GM23338 (cell line): ENCODE measurements around the gene KDELR1. TPM values are rescaled to one million over a fixed set of nuclear protein-coding genes. Genes with fewer than 3 reads are reported as not detected.

Experiments
- ATAC-seq: fragments of 200-7000 bp; cut with Tn5 transposase; 3 replicates; pipeline ENCODE4 v1.9.1; 2020
- DNase-seq: peaks from one replicate; pipeline ENCODE4 v3.0.0-alpha.2; 2015; ENCODE audit warnings: low spot score
- H2AFZ ChIP-seq: fragments of 200-600 bp; sonication (generic); 2 replicates; pipeline ENCODE4 v1.8.0; 2016; ENCODE audit warnings: antibody characterized with exemption, mild to moderate bottlenecking, moderate library complexity
- H3F3A ChIP-seq: fragments of 200-600 bp; sonication (generic); replicated peaks from 2 replicates; pipeline ENCODE4 v1.8.0; 2017; ENCODE audit warnings: antibody characterized with exemption, mixed run types, low read depth
- H3K27ac ChIP-seq: fragments of 200-600 bp; sonication (generic); 2 replicates; pipeline ENCODE4 v1.6.1; 2016; ENCODE audit warnings: low read depth
- H3K27me3 ChIP-seq: fragments of 200-600 bp; sonication (generic); 2 replicates; pipeline ENCODE4 v1.8.0; 2016; ENCODE audit warnings: mild to moderate bottlenecking, mixed run types, moderate library complexity; ENCODE audit not compliant: insufficient read depth
- H3K36me3 ChIP-seq: fragments of 200-600 bp; sonication (generic); 2 replicates; pipeline ENCODE4 v1.8.0; 2016; ENCODE audit warnings: mild to moderate bottlenecking; ENCODE audit not compliant: insufficient read depth
- H3K4me1 ChIP-seq: fragments of 200-600 bp; sonication (generic); 2 replicates; pipeline ENCODE4 v1.8.0; 2016; ENCODE audit warnings: mild to moderate bottlenecking, moderate library complexity; ENCODE audit not compliant: insufficient read depth
- H3K4me2 ChIP-seq: fragments of 200-600 bp; sonication (generic); 2 replicates; pipeline ENCODE4 v1.7.1; 2017; ENCODE audit warnings: mixed run types
- H3K4me3 ChIP-seq: fragments of 200-600 bp; sonication (generic); 2 replicates; pipeline ENCODE4 v1.6.1; 2016; ENCODE audit warnings: mixed run types
- H3K79me2 ChIP-seq: fragments of 200-600 bp; sonication (generic); replicated peaks from 2 replicates; pipeline ENCODE4 v1.8.0; 2017; ENCODE audit warnings: mild to moderate bottlenecking; ENCODE audit not compliant: insufficient read depth
- H3K9me2 ChIP-seq: fragments of 200-600 bp; sonication (generic); 2 replicates; pipeline ENCODE4 v1.8.0; 2017; ENCODE audit not compliant: insufficient read depth
- H4K20me1 ChIP-seq: fragments of 200-600 bp; sonication (generic); replicated peaks from 2 replicates; pipeline ENCODE4 v1.8.0; 2017; ENCODE audit warnings: mild to moderate bottlenecking; ENCODE audit not compliant: insufficient read depth
- H3K27ac Mint-ChIP-seq: 2 replicates; pipeline ENCODE4 v1.8.0; 2020; ENCODE audit warnings: inconsistent platforms, mild to moderate bottlenecking, moderate library complexity, mixed read lengths
- H3K27me3 Mint-ChIP-seq: 3 replicates; pipeline ENCODE4 v1.8.0; 2022; ENCODE audit warnings: low read depth, mild to moderate bottlenecking, moderate library complexity, mixed read lengths, inconsistent platforms; ENCODE audit not compliant: insufficient read depth, poor library complexity
- H3K36me3 Mint-ChIP-seq: 3 replicates; pipeline ENCODE4 v1.8.0; 2021; ENCODE audit warnings: low read depth, mild to moderate bottlenecking, inconsistent platforms, moderate library complexity, mixed read lengths
- H3K4me1 Mint-ChIP-seq: 3 replicates; pipeline ENCODE4 v1.8.0; 2020; ENCODE audit warnings: mild to moderate bottlenecking, inconsistent platforms, mixed read lengths
- H3K4me3 Mint-ChIP-seq: 3 replicates; pipeline ENCODE4 v1.8.0; 2021; ENCODE audit warnings: moderate library complexity, mild to moderate bottlenecking, inconsistent platforms, mixed read lengths
- H3K9me3 Mint-ChIP-seq: 3 replicates; pipeline ENCODE4 v1.8.0; 2020; ENCODE audit warnings: moderate library complexity, mild to moderate bottlenecking, inconsistent platforms, mixed read lengths
- CREB1 ChIP-seq: fragments of 250-450 bp; sonication (Bioruptor Pico); IDR thresholded peaks from 2 replicates; pipeline ENCODE4 v1.5.0; 2020; ENCODE audit warnings: low read depth, mild to moderate bottlenecking, moderate library complexity
- CTCF ChIP-seq, 2 experiments: fragments of 200-600 bp in 1 of 2; sonication (generic) in 1 of 2; conservative IDR thresholded peaks; 2 replicates each; pipeline versions ENCODE4 v1.5.1 to v1.6.1; 2016 to 2017; ENCODE audit warnings: antibody characterized with exemption in 2 of 2, low read depth in 2 of 2, mild to moderate bottlenecking in 2 of 2, moderate library complexity in 1 of 2
- ETS1 ChIP-seq: IDR thresholded peaks from 2 replicates; pipeline ENCODE4 v1.6.1; 2016; ENCODE audit warnings: antibody characterized with exemption
- EZH2 ChIP-seq: fragments of 200-600 bp; sonication (generic); IDR thresholded peaks from one replicate; pipeline ENCODE4 v1.8.0; 2017; ENCODE audit warnings: antibody characterized with exemption, mild to moderate bottlenecking, low read depth; ENCODE audit not compliant: unreplicated experiment
- EZH2phosphoT487 ChIP-seq: fragments of 200-600 bp; sonication (generic); IDR thresholded peaks from one replicate; pipeline ENCODE4 v1.8.1; 2018; ENCODE audit warnings: antibody characterized with exemption; ENCODE audit not compliant: unreplicated experiment
- NANOG ChIP-seq: IDR thresholded peaks from 2 replicates; pipeline ENCODE4 v1.6.1; 2016; ENCODE audit warnings: antibody characterized with exemption, borderline replicate concordance
- POLR2AphosphoS5 ChIP-seq: IDR thresholded peaks from 2 replicates; pipeline ENCODE4 v1.6.1; 2016; ENCODE audit warnings: antibody characterized with exemption, low read depth
- REST ChIP-seq: IDR thresholded peaks from one replicate; pipeline ENCODE4 v1.6.1; 2018; ENCODE audit warnings: antibody characterized with exemption; ENCODE audit not compliant: unreplicated experiment
- STAT1 ChIP-seq: IDR thresholded peaks from one replicate; pipeline ENCODE4 v1.6.1; 2016; ENCODE audit warnings: antibody characterized with exemption; ENCODE audit not compliant: unreplicated experiment
- ZNF114 ChIP-seq: fragments of 250-450 bp; sonication (Bioruptor Pico); IDR thresholded peaks from 2 replicates; pipeline ENCODE4 v1.5.0; 2020; ENCODE audit warnings: mild to moderate bottlenecking, moderate library complexity
- ZNF331 ChIP-seq: fragments of 250-450 bp; sonication (Bioruptor Pico); IDR thresholded peaks from 2 replicates; pipeline ENCODE4 v1.5.0; 2020; ENCODE audit warnings: low read depth, mild to moderate bottlenecking, moderate library complexity
- ZNF462 ChIP-seq: fragments of 250-450 bp; sonication (Bioruptor Pico); IDR thresholded peaks from 2 replicates; pipeline ENCODE4 v1.5.0; 2020; ENCODE audit warnings: mild to moderate bottlenecking, moderate library complexity
- polyA plus RNA-seq: library from polyadenylated mRNA; unstranded; fragments of >200 nt; fragmentation: Nextera tagmentation; extraction: Ambion mirVana; gene quantifications from 2 replicates; pipeline ENCODE4 v1.2.1, GENCODE V29; 2016
- total RNA-seq: library from RNA; depleted of rRNA; stranded (reverse); fragments of >200 nt; shearing (Covaris generic); gene quantifications from 2 replicates; pipeline ENCODE4 v1.2.3, GENCODE V29; 2014

The KDELR1 gene
- total and polyA plus RNA-seq, 2 experiments from 2014 or later: 176 to 184 TPM

GRCh38 chr19:48338253-48338755 is 53.0 kb downstream of the KDELR1 start:
- DNase-seq: no peak
- Mint-ChIP-seq H3K27me3 (peaks cover 17% of the 10 kb centered on the region), H3K4me1 (peaks cover 3% of the 10 kb centered on the region), H3K4me3 (no peak overlapping the region), H3K27ac (no peak overlapping the region), H3K36me3 (no peaks in the 10 kb centered on the region), H3K9me3 (no peaks in the 10 kb centered on the region)
- peaks cover 4% of the 10 kb centered on the region for H3K4me1 ChIP-seq
- peaks cover 7% of the 10 kb centered on the region; the same call in 1 of the 2 replicates for H3F3A ChIP-seq
- ATAC-seq: no peak
- no peaks in the 10 kb centered on the region for H3K27me3 ChIP-seq
- no peaks in the 10 kb centered on the region for H3K9me2 ChIP-seq
- H3K36me3 ChIP-seq: no peaks in the 10 kb centered on the region
- H3K4me3 ChIP-seq: no peak overlapping the region
- no peak for TF ChIP-seq STAT1
- TF ChIP-seq ETS1: no peak
- no peak for TF ChIP-seq CTCF (conservative IDR thresholded peaks at IDR 0.05; ENCODE audit: low read depth in 2 of 2)
- no peak for TF ChIP-seq NANOG
- no peak for TF ChIP-seq ZNF331 (CRISPR knock-in tag)
- TF ChIP-seq EZH2phosphoT487: no peak
- no peak for TF ChIP-seq ZNF462
- no peak for TF ChIP-seq REST
- no peak for TF ChIP-seq EZH2
- no peak for TF ChIP-seq ZNF114 (CRISPR knock-in tag)
- no peak for TF ChIP-seq POLR2AphosphoS5
- no peak for TF ChIP-seq CREB1
- no peak overlapping the region for H3K27ac ChIP-seq
- no peaks in the 10 kb centered on the region for H3K79me2 ChIP-seq
- H3K4me2 ChIP-seq: no peak overlapping the region
- no peaks in the 10 kb centered on the region for H4K20me1 ChIP-seq
- H2AFZ ChIP-seq: no peak overlapping the region
